ENCODE data around the gene MEN1. TPM values are rescaled to one million over a fixed set of nuclear protein-coding genes. Genes with fewer than 3 reads are reported as not detected.

Gene MEN1
- total and polyA plus RNA-seq, 2 of the 13 experiments (the other 11 are each of a cell fraction or from before 2014, with no cell fraction given) = 20.5 to 27.3 TPM

DNA sequence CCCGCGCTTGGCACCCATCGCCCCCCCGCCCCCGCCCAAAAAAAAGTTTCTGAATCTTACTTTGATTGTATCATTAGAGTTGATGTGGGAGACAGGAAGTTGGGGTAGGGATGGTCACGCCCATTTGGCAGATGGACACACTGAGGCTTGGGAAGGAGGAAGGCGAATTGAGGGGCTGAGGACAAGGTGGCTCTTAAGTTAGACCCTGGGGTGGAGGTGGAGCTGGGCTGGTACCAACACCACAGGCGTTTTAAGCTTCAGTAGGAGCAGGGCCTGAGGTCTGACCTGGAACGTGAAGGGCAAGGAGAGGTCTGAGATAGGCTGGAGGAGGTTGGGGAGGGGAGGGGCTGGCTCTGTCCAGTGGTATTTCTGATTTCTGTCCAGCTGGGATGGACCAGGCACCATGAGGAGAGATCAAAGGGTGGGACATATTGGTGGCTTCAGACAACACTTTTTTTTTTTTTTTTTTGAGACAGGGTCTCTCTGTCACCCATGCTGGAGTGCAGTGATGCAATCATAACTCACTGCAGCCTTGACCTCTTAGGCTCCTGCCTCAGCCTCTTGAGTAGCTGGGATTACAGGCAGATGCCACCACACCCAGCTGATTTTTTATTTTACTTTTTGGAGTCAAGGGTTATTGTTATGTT, 34.9 kb upstream of the MEN1 start (continued):
- TF ChIP-seq, protein P1, sequence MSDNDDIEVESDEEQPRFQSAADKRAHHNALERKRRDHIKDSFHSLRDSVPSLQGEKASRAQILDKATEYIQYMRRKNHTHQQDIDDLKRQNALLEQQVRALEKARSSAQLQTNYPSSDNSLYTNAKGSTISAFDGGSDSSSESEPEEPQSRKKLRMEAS (IDR thresholded peaks at IDR 0.05) = peak; percentile 39; the same call in 1 of the 2 replicates
- TF ChIP-seq TFAP4 (IDR thresholded peaks at IDR 0.05; ENCODE audit: borderline replicate concordance, low read depth) (peak; percentile 20; the same call in 1 of the 2 replicates), ZNF318 (CRISPR knock-in tag; IDR thresholded peaks at IDR 0.05) (no peak), KDM1A (CRISPR knock-in tag; IDR thresholded peaks at IDR 0.05) (peak; percentile 95), ZMYM4 (CRISPR knock-in tag; IDR thresholded peaks at IDR 0.05) (no peak), RCOR2 (CRISPR knock-in tag; IDR thresholded peaks at IDR 0.05) (peak; percentile 42; the same call in 1 of the 2 replicates), ZMYM3 (CRISPR knock-in tag; IDR thresholded peaks at IDR 0.05) (peak; percentile 97), ZNF275 (CRISPR knock-in tag; IDR thresholded peaks at IDR 0.05; ENCODE audit: borderline replicate concordance) (no peak), ZNF362 (CRISPR knock-in tag; IDR thresholded peaks at IDR 0.05; ENCODE audit: borderline replicate concordance) (peak; percentile 58; the same call in 1 of the 2 replicates), THAP11 (CRISPR knock-in tag; IDR thresholded peaks at IDR 0.05) (peak; percentile 7; the same call in 1 of the 2 replicates), ZNF230 (CRISPR knock-in tag; IDR thresholded peaks at IDR 0.05) (no peak), TOPORS (CRISPR knock-in tag; IDR thresholded peaks at IDR 0.05) (no peak), ZBTB7A (CRISPR knock-in tag; IDR thresholded peaks at IDR 0.05) (no peak)
- TF ChIP-seq, protein P2, sequence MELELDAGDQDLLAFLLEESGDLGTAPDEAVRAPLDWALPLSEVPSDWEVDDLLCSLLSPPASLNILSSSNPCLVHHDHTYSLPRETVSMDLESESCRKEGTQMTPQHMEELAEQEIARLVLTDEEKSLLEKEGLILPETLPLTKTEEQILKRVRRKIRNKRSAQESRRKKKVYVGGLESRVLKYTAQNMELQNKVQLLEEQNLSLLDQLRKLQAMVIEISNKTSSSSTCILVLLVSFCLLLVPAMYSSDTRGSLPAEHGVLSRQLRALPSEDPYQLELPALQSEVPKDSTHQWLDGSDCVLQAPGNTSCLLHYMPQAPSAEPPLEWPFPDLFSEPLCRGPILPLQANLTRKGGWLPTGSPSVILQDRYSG (CRISPR knock-in tag; IDR thresholded peaks at IDR 0.05) = no peak

Measured in HepG2 (cell line).